ENCODE data around the gene DNASE1.

Gene DNASE1

GRCh38 chr16:3696425-3697218 is 42.1 kb downstream of the DNASE1 start:
- peak; percentile 43 for DNase-seq (ENCODE audit: low spot score)

GRCh38 chr16:3698941-3699340 is 44.5 kb downstream of the DNASE1 start:
- no peak for DNase-seq (ENCODE audit: low spot score)

GRCh38 chr16:3701531-3701930 is 47.0 kb downstream of the DNASE1 start:
- no peak for DNase-seq (ENCODE audit: low spot score)

- DNase-seq (ENCODE audit: low spot score) = no peak
These were observed 47.6 kb downstream of the DNASE1 start for GRCh38 chr16:3702082-3702481.

GRCh38 chr16:3706253-3707012 is 51.9 kb downstream of the DNASE1 start:
- DNase-seq (ENCODE audit: low spot score) = no peak

Data from kidney tubule cell (primary cell).